Stomach smooth muscle (tissue), 2 donors: ENCODE measurements around the gene EPS8L2.
"Not testable (repeated sequence)": the region's sequence is repeated elsewhere in the genome, so short reads cannot be mapped to it uniquely, and the experiment has no call there.

Experiments
- H3K27ac ChIP-seq: one replicate; pipeline ENCODE4 v1.7.0; 2013; ENCODE audit warnings: mild to moderate bottlenecking, low read length, inconsistent platforms
- H3K27me3 ChIP-seq, 2 donors: one replicate each; pipeline ENCODE4 v1.7.0; 2013; ENCODE audit warnings: low read length in 2 of 2; ENCODE audit not compliant: insufficient read depth in 2 of 2, control insufficient read depth in 1 of 2
- H3K36me3 ChIP-seq, 2 donors: one replicate each; pipeline ENCODE4 v1.7.0; 2013; ENCODE audit warnings: low read length in 2 of 2; ENCODE audit not compliant: control insufficient read depth in 2 of 2, insufficient read depth in 2 of 2
- H3K4me1 ChIP-seq: one replicate; pipeline ENCODE4 v1.7.0; 2013; ENCODE audit warnings: low read length; ENCODE audit not compliant: control insufficient read depth, insufficient read depth
- H3K4me3 ChIP-seq, 2 donors: one replicate each; pipeline ENCODE4 v1.7.0; 2013; ENCODE audit warnings: low read length in 2 of 2
- H3K9ac ChIP-seq, 2 donors: one replicate each; pipeline ENCODE4 v1.7.0; 2013; ENCODE audit warnings: low read length in 2 of 2, mild to moderate bottlenecking in 1 of 2
- H3K9me3 ChIP-seq, 2 donors: one replicate each; pipeline ENCODE4 v1.7.0; 2013; ENCODE audit warnings: low read length in 2 of 2; ENCODE audit not compliant: control insufficient read depth in 2 of 2
- donor health status: healthy.
- donor health status: Pancreatic carcinoma.

The EPS8L2 gene

GRCh38 chr11:690244-690643 lies 15.8 kb upstream of the EPS8L2 start:
- not testable (repeated sequence) for H3K9me3 ChIP-seq
- peaks cover 15 to 28% of the 10 kb centered on the region in 2 donors for H3K36me3 ChIP-seq
- peaks cover 16% of the 10 kb centered on the region for H3K4me1 ChIP-seq

GRCh38 chr11:690738-691633 lies 15.0 kb upstream of the EPS8L2 start:
- no peak overlapping the region for H3K27ac ChIP-seq

More at GRCh38 chr11:690244-690643, 15.8 kb upstream of the EPS8L2 start:
- not testable (repeated sequence) for H3K27ac ChIP-seq, H3K9ac ChIP-seq, H3K4me3 ChIP-seq, H3K27me3 ChIP-seq

GRCh38 chr11:691710-692590 lies 14.1 kb upstream of the EPS8L2 start:
- H3K4me1 ChIP-seq = peaks cover 24% of the 10 kb centered on the region
- no peak overlapping the region for H3K9ac ChIP-seq
- no peaks in the 10 kb centered on the region for H3K27me3 ChIP-seq
- no peaks in the 10 kb centered on the region for H3K9me3 ChIP-seq
- H3K27ac ChIP-seq = no peak overlapping the region
- H3K36me3 ChIP-seq = peaks cover 11 to 19% of the 10 kb centered on the region in 2 donors
- H3K4me3 ChIP-seq = no peak overlapping the region

More at GRCh38 chr11:690738-691633, 15.0 kb upstream of the EPS8L2 start:
- Histone ChIP-seq H3K9ac (no peak overlapping the region), H3K36me3 (peaks cover 15 to 28% of the 10 kb centered on the region in 2 donors), H3K4me3 (no peak overlapping the region), H3K27me3 (no peaks in the 10 kb centered on the region), H3K9me3 (no peaks in the 10 kb centered on the region), H3K4me1 (peaks cover 16% of the 10 kb centered on the region)

- Histone ChIP-seq H3K27me3 (no peaks in the 10 kb centered on the region), H3K27ac (peak overlapping the region; percentile 24), H3K4me3 (no peak overlapping the region), H3K9me3 (no peaks in the 10 kb centered on the region), H3K4me1 (peaks cover 33% of the 10 kb centered on the region), H3K9ac (peak overlapping the region; percentile 37 to 55), H3K36me3 (peaks cover 8 to 12% of the 10 kb centered on the region in 2 donors)
These were observed 13.1 kb upstream of the EPS8L2 start for GRCh38 chr11:692824-693414.

- H3K27me3 ChIP-seq = no peaks in the 10 kb centered on the region
- peak overlapping the region; percentile 24 for H3K27ac ChIP-seq
- peaks cover 38% of the 10 kb centered on the region for H3K4me1 ChIP-seq
- H3K9me3 ChIP-seq = no peaks in the 10 kb centered on the region
- H3K9ac ChIP-seq = peak overlapping the region; percentile 37 to 55
- H3K36me3 ChIP-seq = peaks cover 8% of the 10 kb centered on the region in 2 donors
- peak overlapping the region in 1 of 2 donors; percentile 67 for H3K4me3 ChIP-seq
These were observed 12.6 kb upstream of the EPS8L2 start for GRCh38 chr11:693415-693831.

- Histone ChIP-seq H3K4me3 (peak overlapping the region in 1 of 2 donors; percentile 67), H3K9me3 (no peaks in the 10 kb centered on the region), H3K4me1 (peaks cover 43% of the 10 kb centered on the region), H3K36me3 (peaks cover 2 to 6% of the 10 kb centered on the region in 2 donors), H3K27ac (no peak overlapping the region), H3K9ac (peak overlapping the region in 1 of 2 donors; percentile 14), H3K27me3 (no peaks in the 10 kb centered on the region)
These were observed 12.0 kb upstream of the EPS8L2 start for GRCh38 chr11:693887-694562.

- Histone ChIP-seq H3K9ac (peak within 1 kb of the TSS; percentile 95 to 98), H3K36me3 (peaks cover 1 to 6% of the 10 kb centered on the region in 2 donors), H3K27ac (peak within 1 kb of the TSS; percentile 98), H3K9me3 (no peaks in the 10 kb centered on the region), H3K4me3 (peak within 1 kb of the TSS; percentile 82 to 84), H3K27me3 (no peaks in the 10 kb centered on the region), H3K4me1 (peaks cover 43% of the 10 kb centered on the region)
These were observed 11.3 kb upstream of the EPS8L2 start, which contains the start of gene DEAF1 for GRCh38 chr11:694563-695287. DEAF1 (minus strand) TSS chr11:695222; CDS start chr11:695047, 175 bp downstream.

- peaks cover 43% of the 10 kb centered on the region for H3K4me1 ChIP-seq
- no peaks in the 10 kb centered on the region for H3K9me3 ChIP-seq
- H3K27ac ChIP-seq = peak overlapping the region; percentile 98
- H3K9ac ChIP-seq = peak overlapping the region; percentile 95 to 98
- H3K36me3 ChIP-seq = peaks cover 0 to 6% of the 10 kb centered on the region in 2 donors
- peak overlapping the region; percentile 77 to 84 for H3K4me3 ChIP-seq
- no peaks in the 10 kb centered on the region for H3K27me3 ChIP-seq
These were observed 10.8 kb upstream of the EPS8L2 start for GRCh38 chr11:695288-695537.

GRCh38 chr11:695538-696248 lies 10.3 kb upstream of the EPS8L2 start, which contains the start of gene TMEM80:
TMEM80 (plus strand) TSS chr11:695816; CDS start chr11:695828, 12 bp downstream.
- no peaks in the 10 kb centered on the region for H3K27me3 ChIP-seq
- H3K9me3 ChIP-seq = no peaks in the 10 kb centered on the region
- peak within 1 kb of the TSS; percentile 82 to 84 for H3K4me3 ChIP-seq
- peak within 1 kb of the TSS; percentile 95 to 98 for H3K9ac ChIP-seq
- peak within 1 kb of the TSS; percentile 98 for H3K27ac ChIP-seq
- H3K36me3 ChIP-seq = peaks cover 3 to 4% of the 10 kb centered on the region in 2 donors
- peaks cover 43% of the 10 kb centered on the region for H3K4me1 ChIP-seq
